WERI-Rb-1 (cell line): ENCODE measurements around the gene TRAPPC5.

Source experiments
- DNase-seq: peaks from one replicate; pipeline ENCODE4 v3.0.0-alpha.2; 2020
- H3K27ac ChIP-seq: fragments of 250-450 bp; sonication (Bioruptor Pico); 2 replicates; pipeline ENCODE4 v1.5.1; 2020; ENCODE audit warnings: mild to moderate bottlenecking, moderate library complexity
- H3K27me3 ChIP-seq: fragments of 250-450 bp; sonication (Bioruptor Pico); 2 replicates; pipeline ENCODE4 v1.5.1; 2021; ENCODE audit warnings: mild to moderate bottlenecking, low read depth, moderate library complexity; ENCODE audit not compliant: insufficient read depth, severe bottlenecking
- H3K36me3 ChIP-seq: fragments of 250-450 bp; sonication (Bioruptor Pico); 2 replicates; pipeline ENCODE4 v1.5.1; 2020; ENCODE audit warnings: mild to moderate bottlenecking, moderate library complexity
- H3K4me3 ChIP-seq: 2 replicates; pipeline ENCODE4 v1.5.1; 2011; ENCODE audit warnings: low read depth, mild to moderate bottlenecking, control low read depth, low read length
- H3K9me3 ChIP-seq: fragments of 250-450 bp; sonication (Bioruptor Pico); 2 replicates; pipeline ENCODE4 v1.5.1; 2021; ENCODE audit warnings: mild to moderate bottlenecking, moderate library complexity; ENCODE audit not compliant: severe bottlenecking
- CTCF ChIP-seq: IDR thresholded peaks from 2 replicates; pipeline ENCODE4 v1.5.1; 2011; ENCODE audit warnings: low read depth, mild to moderate bottlenecking, control low read depth, inconsistent platforms, low read length

TRAPPC5 gene

GRCh38 chr19:7650148-7650547, 30.5 kb upstream of the TRAPPC5 start:
- no peaks in the 10 kb centered on the region for H3K27me3 ChIP-seq
- no peak overlapping the region for H3K27ac ChIP-seq
- no peaks in the 10 kb centered on the region for H3K9me3 ChIP-seq
- no peak for TF ChIP-seq CTCF
- no peaks in the 10 kb centered on the region for H3K36me3 ChIP-seq
- no peak overlapping the region for H3K4me3 ChIP-seq
- no peak for DNase-seq

- no peaks in the 10 kb centered on the region for H3K36me3 ChIP-seq
- peak; percentile 82 for DNase-seq
- TF ChIP-seq CTCF = peak; percentile 84
- H3K27ac ChIP-seq = peak overlapping the region; percentile 73
- peak overlapping the region; percentile 26 for H3K4me3 ChIP-seq
- H3K9me3 ChIP-seq = no peaks in the 10 kb centered on the region
- no peaks in the 10 kb centered on the region for H3K27me3 ChIP-seq
Measured at GRCh38 chr19:7652061-7652641, 28.5 kb upstream of the TRAPPC5 start.

- no peak overlapping the region for H3K27ac ChIP-seq
- no peak overlapping the region for H3K4me3 ChIP-seq
- DNase-seq = no peak
- no peaks in the 10 kb centered on the region for H3K9me3 ChIP-seq
- H3K27me3 ChIP-seq = no peaks in the 10 kb centered on the region
- TF ChIP-seq CTCF = no peak
- H3K36me3 ChIP-seq = no peaks in the 10 kb centered on the region
Measured at GRCh38 chr19:7654401-7654800, 26.2 kb upstream of the TRAPPC5 start.

GRCh38 chr19:7655581-7655980, 25.1 kb upstream of the TRAPPC5 start:
- TF ChIP-seq CTCF = no peak
- H3K4me3 ChIP-seq = no peak overlapping the region
- H3K9me3 ChIP-seq = no peaks in the 10 kb centered on the region
- H3K27me3 ChIP-seq = no peaks in the 10 kb centered on the region
- no peaks in the 10 kb centered on the region for H3K36me3 ChIP-seq
- no peak overlapping the region for H3K27ac ChIP-seq
- DNase-seq = no peak

GRCh38 chr19:7657131-7657751, 23.4 kb upstream of the TRAPPC5 start:
- DNase-seq = no peak
- TF ChIP-seq CTCF = no peak
- no peaks in the 10 kb centered on the region for H3K27me3 ChIP-seq

More at GRCh38 chr19:7657131-7657751, 23.4 kb upstream of the TRAPPC5 start:
- no peak overlapping the region for H3K4me3 ChIP-seq
- no peaks in the 10 kb centered on the region for H3K9me3 ChIP-seq
- no peaks in the 10 kb centered on the region for H3K36me3 ChIP-seq
- H3K27ac ChIP-seq = no peak overlapping the region
